SK-N-SH (cell line): Measurements from ENCODE around the gene FBXO3.

Experiments used
- EP300 ChIP-seq, 2 experiments: IDR thresholded peaks; 2 replicates each; pipeline versions ENCODE4 v1.4.0 to v1.6.1; 2012; ENCODE audit warnings: borderline replicate concordance in 1 of 2, low read depth in 1 of 2, low read length in 1 of 2
- EZH2phosphoT487 ChIP-seq: fragments of 200-600 bp; sonication (generic); IDR thresholded peaks from 2 replicates; pipeline ENCODE4 v1.6.1; 2017; ENCODE audit warnings: low read depth, mixed run types, mild to moderate bottlenecking, antibody characterized with exemption, moderate library complexity, borderline replicate concordance
- JUND ChIP-seq: IDR thresholded peaks from 2 replicates; pipeline ENCODE4 v1.4.0; 2012
- MEF2A ChIP-seq: IDR thresholded peaks from 2 replicates; pipeline ENCODE4 v1.4.0; 2012; ENCODE audit warnings: low read depth, borderline replicate concordance
- MXI1 ChIP-seq: IDR thresholded peaks from 2 replicates; pipeline ENCODE4 v1.6.1; 2012; ENCODE audit warnings: mild to moderate bottlenecking, low read depth, low read length, improper control_type of control experiment
- NRF1 ChIP-seq: IDR thresholded peaks from 2 replicates; pipeline ENCODE4 v1.6.1; 2012; ENCODE audit warnings: low read depth, mild to moderate bottlenecking, low read length
- POLR2AphosphoS5 ChIP-seq: IDR thresholded peaks from 2 replicates; pipeline ENCODE4 v1.6.1; 2012; ENCODE audit warnings: low read depth, low read length
- RAD21 ChIP-seq: IDR thresholded peaks from 2 replicates; pipeline ENCODE4 v1.6.1; 2012; ENCODE audit warnings: mild to moderate bottlenecking, low read length
- TEAD4 ChIP-seq: IDR thresholded peaks from 2 replicates; pipeline ENCODE4 v1.4.0; 2012; ENCODE audit warnings: mild to moderate bottlenecking, borderline replicate concordance; ENCODE audit not compliant: insufficient read depth
- TF ChIP-seq, protein P1 (sequence below): fragments of 200-600 bp; sonication (generic); IDR thresholded peaks from 2 replicates; pipeline ENCODE4 v1.6.1; 2017; ENCODE audit warnings: antibody characterized with exemption, mild to moderate bottlenecking, moderate library complexity
- TF ChIP-seq, protein P2 (sequence below): IDR thresholded peaks from 2 replicates; pipeline ENCODE4 v1.6.1; 2012; ENCODE audit warnings: mild to moderate bottlenecking, low read depth, low read length, moderate library complexity
- TF ChIP-seq, protein P3 (sequence below): IDR thresholded peaks from 2 replicates; pipeline ENCODE4 v1.4.0; 2012; ENCODE audit warnings: low read depth, borderline replicate concordance

DNA sequence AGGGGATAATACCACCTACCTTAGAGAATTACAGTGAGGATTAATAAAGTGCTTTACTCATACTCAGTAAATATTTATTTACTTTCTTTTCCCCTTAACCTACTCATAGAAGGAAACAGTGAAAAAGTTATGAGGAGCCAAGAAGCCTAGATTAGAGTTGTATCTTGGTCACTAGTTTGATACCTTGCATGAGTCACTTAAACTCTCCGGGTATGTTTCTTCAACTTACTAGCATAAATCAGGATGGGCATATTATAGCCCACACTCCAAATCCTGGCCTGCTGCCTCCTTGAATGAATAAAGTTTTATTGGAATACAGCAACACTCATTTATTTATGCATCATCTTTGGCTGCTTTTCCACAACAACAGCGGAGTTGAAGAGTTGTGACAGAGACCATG is 8.2 kb downstream of the FBXO3 start:
- TF ChIP-seq, protein P1, sequence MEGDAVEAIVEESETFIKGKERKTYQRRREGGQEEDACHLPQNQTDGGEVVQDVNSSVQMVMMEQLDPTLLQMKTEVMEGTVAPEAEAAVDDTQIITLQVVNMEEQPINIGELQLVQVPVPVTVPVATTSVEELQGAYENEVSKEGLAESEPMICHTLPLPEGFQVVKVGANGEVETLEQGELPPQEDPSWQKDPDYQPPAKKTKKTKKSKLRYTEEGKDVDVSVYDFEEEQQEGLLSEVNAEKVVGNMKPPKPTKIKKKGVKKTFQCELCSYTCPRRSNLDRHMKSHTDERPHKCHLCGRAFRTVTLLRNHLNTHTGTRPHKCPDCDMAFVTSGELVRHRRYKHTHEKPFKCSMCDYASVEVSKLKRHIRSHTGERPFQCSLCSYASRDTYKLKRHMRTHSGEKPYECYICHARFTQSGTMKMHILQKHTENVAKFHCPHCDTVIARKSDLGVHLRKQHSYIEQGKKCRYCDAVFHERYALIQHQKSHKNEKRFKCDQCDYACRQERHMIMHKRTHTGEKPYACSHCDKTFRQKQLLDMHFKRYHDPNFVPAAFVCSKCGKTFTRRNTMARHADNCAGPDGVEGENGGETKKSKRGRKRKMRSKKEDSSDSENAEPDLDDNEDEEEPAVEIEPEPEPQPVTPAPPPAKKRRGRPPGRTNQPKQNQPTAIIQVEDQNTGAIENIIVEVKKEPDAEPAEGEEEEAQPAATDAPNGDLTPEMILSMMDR = no peak
- no peak for TF ChIP-seq POLR2AphosphoS5
- TF ChIP-seq NRF1 = no peak
- TF ChIP-seq TEAD4 = no peak
- TF ChIP-seq EP300 (IDR thresholded peaks at IDR 0.05; ENCODE audit: borderline replicate concordance in 1 of 2, low read depth in 1 of 2, low read length in 1 of 2) = no peak
- TF ChIP-seq JUND = no peak
- no peak for TF ChIP-seq MXI1
- no peak for TF ChIP-seq EZH2phosphoT487
- TF ChIP-seq, protein P2, sequence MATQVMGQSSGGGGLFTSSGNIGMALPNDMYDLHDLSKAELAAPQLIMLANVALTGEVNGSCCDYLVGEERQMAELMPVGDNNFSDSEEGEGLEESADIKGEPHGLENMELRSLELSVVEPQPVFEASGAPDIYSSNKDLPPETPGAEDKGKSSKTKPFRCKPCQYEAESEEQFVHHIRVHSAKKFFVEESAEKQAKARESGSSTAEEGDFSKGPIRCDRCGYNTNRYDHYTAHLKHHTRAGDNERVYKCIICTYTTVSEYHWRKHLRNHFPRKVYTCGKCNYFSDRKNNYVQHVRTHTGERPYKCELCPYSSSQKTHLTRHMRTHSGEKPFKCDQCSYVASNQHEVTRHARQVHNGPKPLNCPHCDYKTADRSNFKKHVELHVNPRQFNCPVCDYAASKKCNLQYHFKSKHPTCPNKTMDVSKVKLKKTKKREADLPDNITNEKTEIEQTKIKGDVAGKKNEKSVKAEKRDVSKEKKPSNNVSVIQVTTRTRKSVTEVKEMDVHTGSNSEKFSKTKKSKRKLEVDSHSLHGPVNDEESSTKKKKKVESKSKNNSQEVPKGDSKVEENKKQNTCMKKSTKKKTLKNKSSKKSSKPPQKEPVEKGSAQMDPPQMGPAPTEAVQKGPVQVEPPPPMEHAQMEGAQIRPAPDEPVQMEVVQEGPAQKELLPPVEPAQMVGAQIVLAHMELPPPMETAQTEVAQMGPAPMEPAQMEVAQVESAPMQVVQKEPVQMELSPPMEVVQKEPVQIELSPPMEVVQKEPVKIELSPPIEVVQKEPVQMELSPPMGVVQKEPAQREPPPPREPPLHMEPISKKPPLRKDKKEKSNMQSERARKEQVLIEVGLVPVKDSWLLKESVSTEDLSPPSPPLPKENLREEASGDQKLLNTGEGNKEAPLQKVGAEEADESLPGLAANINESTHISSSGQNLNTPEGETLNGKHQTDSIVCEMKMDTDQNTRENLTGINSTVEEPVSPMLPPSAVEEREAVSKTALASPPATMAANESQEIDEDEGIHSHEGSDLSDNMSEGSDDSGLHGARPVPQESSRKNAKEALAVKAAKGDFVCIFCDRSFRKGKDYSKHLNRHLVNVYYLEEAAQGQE = no peak
- TF ChIP-seq, protein P3, sequence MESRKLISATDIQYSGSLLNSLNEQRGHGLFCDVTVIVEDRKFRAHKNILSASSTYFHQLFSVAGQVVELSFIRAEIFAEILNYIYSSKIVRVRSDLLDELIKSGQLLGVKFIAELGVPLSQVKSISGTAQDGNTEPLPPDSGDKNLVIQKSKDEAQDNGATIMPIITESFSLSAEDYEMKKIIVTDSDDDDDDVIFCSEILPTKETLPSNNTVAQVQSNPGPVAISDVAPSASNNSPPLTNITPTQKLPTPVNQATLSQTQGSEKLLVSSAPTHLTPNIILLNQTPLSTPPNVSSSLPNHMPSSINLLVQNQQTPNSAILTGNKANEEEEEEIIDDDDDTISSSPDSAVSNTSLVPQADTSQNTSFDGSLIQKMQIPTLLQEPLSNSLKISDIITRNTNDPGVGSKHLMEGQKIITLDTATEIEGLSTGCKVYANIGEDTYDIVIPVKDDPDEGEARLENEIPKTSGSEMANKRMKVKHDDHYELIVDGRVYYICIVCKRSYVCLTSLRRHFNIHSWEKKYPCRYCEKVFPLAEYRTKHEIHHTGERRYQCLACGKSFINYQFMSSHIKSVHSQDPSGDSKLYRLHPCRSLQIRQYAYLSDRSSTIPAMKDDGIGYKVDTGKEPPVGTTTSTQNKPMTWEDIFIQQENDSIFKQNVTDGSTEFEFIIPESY = no peak
- TF ChIP-seq RAD21 = no peak
- no peak for TF ChIP-seq MEF2A
